ENCODE data around the gene LZTFL1. TPM values are rescaled to one million over a fixed set of nuclear protein-coding genes. Genes with fewer than 3 reads are reported as not detected.

LZTFL1 gene
- total RNA-seq, 1 experiment from 2014 or later, result 21.0 TPM

DNA sequence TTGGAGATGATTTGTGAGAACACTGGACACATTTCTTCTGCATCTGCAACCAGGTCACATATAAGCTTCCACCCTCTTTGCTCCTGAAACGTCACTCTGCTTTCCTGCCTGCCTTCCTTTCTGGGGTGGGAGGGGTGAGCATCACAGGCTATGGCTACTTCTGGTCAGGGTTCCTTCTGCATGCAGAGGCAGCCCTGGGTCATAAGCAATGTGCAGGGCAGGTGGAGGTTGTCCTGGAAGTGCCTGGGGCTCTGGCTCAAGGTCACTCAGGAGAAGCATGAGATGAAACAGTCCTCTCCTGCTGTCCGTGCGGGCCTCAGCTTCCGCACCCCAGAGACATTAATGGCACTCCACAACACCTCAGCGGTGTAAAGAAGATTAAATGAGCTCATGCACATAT is 60.6 kb downstream of the LZTFL1 start:
- no peak overlapping the region for H3K27ac ChIP-seq (ENCODE audit: low read depth, low read length)
- no peak for DNase-seq (ENCODE audit: low read depth, low spot score)
- CTCF ChIA-PET, result no interaction called here
- ATAC-seq, result no peak
- no peak for TF ChIP-seq SP1 (IDR thresholded peaks at IDR 0.05; ENCODE audit: low read depth)
- TF ChIP-seq ZNF274 (IDR thresholded peaks at IDR 0.05; ENCODE audit: low read depth, low read length), result no peak
- no peak for TF ChIP-seq JUND (IDR thresholded peaks at IDR 0.05)
- TF ChIP-seq POLR2A (IDR thresholded peaks at IDR 0.05; ENCODE audit: borderline replicate concordance, extremely low read depth, insufficient read depth, insufficient read length), result no peak
- POLR2A ChIA-PET, result no interaction called here
- no peak overlapping the region for H3K4me3 ChIP-seq (replicated peaks in 1 of 2; ENCODE audit: low read depth in 1 of 2, low read length in 2 of 2)
- BruUV-seq (replicated peaks), result no TSS peak
- no peak overlapping the region for H3K4me2 ChIP-seq (ENCODE audit: low read length)
- intact Hi-C loops (cut with micrococcal nuclease), result no loop called here
- no peaks in the 10 kb centered on the region for H4K20me1 ChIP-seq (ENCODE audit: insufficient read depth)
- peaks cover 0 to 4% of the 10 kb centered on the region in 2 experiments; a peak in 1 of 4 replicates for H3K4me1 ChIP-seq (ENCODE audit: control insufficient read depth in 1 of 2, insufficient read depth in 2 of 2, low read length in 2 of 2)
- H3K9ac ChIP-seq (ENCODE audit: low read length), result no peak overlapping the region
- H3K36me3 ChIP-seq (ENCODE audit: control insufficient read depth in 1 of 2, insufficient read depth in 2 of 2, low read length in 2 of 2), result no peaks in the 10 kb centered on the region
- H3K9me3 ChIP-seq (ENCODE audit: control insufficient read depth in 1 of 2, insufficient read depth in 1 of 2, low read depth in 1 of 2, low read length in 2 of 2), result no peaks in the 10 kb centered on the region
- H2AFZ ChIP-seq (ENCODE audit: low read depth, low read length, poor library complexity, severe bottlenecking), result no peak overlapping the region
- no peaks in the 10 kb centered on the region for H3K79me2 ChIP-seq (ENCODE audit: insufficient read depth, low read length)
- RAD21 ChIA-PET (ENCODE audit: low non-redundant PET in 1 of 2, low total read pairs in 2 of 2, uncharacterized antibody in 2 of 2, unreplicated experiment in 2 of 2), result no interaction called here
- H3K27me3 ChIP-seq (ENCODE audit: insufficient read depth, low read length), result no peaks in the 10 kb centered on the region
- H3K9me2 ChIP-seq (ENCODE audit: insufficient read depth), result no peaks in the 10 kb centered on the region

DNA sequence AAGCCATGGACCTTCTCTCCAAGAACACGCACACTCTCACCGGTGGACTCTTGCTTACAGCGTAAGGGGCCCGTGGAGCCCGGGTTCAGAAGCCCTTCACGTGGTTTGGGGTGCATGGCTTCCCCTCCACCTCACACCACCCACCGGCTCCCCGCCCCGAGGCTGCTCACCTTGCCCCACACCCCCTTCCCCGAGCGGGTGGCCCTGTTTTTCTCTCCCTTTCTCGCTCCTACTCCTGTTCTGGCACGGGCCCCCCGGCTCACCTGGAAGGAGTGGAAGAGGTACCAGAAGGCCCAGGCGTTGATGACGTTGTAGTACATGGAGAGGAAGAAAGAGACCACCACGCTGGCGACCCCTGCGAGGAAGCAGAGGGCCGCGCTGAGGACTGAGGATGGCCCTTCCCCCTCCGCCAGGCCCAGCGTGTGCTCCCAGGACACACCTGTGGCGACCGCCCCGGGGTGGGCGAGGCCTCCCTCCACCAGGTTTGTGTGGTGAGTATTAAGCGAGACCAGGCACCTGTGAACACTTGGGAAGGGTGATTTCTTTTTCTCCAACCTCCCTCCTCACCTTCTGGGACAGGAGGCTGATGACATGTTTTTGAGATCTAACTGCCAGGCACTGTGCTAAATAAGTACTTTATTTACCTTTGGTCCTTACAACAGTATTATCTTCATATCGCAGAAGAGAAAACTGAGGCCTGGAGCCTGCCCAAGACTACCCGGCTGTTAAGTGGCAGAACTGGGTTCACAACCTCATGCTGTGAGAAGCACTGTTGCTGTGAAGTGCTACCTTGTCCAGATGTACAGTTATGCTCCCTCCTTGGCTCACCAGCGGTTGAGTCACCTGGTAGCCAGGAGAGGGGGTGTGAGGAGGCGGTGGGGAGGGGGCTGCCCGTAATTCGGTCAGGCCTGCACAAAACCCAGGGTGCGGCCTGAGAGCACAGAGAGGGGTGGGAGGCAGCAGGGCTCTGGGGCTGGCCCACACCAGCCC is 61.9 kb downstream of the LZTFL1 start:
- ATAC-seq, result no peak
- TF ChIP-seq, protein P1, sequence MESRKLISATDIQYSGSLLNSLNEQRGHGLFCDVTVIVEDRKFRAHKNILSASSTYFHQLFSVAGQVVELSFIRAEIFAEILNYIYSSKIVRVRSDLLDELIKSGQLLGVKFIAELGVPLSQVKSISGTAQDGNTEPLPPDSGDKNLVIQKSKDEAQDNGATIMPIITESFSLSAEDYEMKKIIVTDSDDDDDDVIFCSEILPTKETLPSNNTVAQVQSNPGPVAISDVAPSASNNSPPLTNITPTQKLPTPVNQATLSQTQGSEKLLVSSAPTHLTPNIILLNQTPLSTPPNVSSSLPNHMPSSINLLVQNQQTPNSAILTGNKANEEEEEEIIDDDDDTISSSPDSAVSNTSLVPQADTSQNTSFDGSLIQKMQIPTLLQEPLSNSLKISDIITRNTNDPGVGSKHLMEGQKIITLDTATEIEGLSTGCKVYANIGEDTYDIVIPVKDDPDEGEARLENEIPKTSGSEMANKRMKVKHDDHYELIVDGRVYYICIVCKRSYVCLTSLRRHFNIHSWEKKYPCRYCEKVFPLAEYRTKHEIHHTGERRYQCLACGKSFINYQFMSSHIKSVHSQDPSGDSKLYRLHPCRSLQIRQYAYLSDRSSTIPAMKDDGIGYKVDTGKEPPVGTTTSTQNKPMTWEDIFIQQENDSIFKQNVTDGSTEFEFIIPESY (IDR thresholded peaks at IDR 0.05; ENCODE audit: extremely low read depth, insufficient replicate concordance, low read length), result no peak
- TF ChIP-seq YY1 (IDR thresholded peaks at IDR 0.05; ENCODE audit: extremely low read depth, insufficient replicate concordance, low read depth, low read length), result no peak
- TF ChIP-seq CEBPB (IDR thresholded peaks at IDR 0.05; ENCODE audit: low read depth), result no peak
- TF ChIP-seq, protein P2, sequence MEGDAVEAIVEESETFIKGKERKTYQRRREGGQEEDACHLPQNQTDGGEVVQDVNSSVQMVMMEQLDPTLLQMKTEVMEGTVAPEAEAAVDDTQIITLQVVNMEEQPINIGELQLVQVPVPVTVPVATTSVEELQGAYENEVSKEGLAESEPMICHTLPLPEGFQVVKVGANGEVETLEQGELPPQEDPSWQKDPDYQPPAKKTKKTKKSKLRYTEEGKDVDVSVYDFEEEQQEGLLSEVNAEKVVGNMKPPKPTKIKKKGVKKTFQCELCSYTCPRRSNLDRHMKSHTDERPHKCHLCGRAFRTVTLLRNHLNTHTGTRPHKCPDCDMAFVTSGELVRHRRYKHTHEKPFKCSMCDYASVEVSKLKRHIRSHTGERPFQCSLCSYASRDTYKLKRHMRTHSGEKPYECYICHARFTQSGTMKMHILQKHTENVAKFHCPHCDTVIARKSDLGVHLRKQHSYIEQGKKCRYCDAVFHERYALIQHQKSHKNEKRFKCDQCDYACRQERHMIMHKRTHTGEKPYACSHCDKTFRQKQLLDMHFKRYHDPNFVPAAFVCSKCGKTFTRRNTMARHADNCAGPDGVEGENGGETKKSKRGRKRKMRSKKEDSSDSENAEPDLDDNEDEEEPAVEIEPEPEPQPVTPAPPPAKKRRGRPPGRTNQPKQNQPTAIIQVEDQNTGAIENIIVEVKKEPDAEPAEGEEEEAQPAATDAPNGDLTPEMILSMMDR (IDR thresholded peaks at IDR 0.05 in 2 of 3, conservative IDR thresholded peaks at IDR 0.05 in 1 of 3; ENCODE audit: borderline replicate concordance in 1 of 3, insufficient read depth in 1 of 3, low read depth in 2 of 3, low read length in 2 of 3), result no peak
- TF ChIP-seq ZNF274 (IDR thresholded peaks at IDR 0.05; ENCODE audit: low read depth, low read length), result no peak
- TF ChIP-seq EZH2phosphoT487 (IDR thresholded peaks at IDR 0.05; ENCODE audit: borderline replicate concordance), result no peak
- no peak for TF ChIP-seq CBX3 (IDR thresholded peaks at IDR 0.05; ENCODE audit: low read depth)
- no peak for TF ChIP-seq JUND (IDR thresholded peaks at IDR 0.05)
- TF ChIP-seq, protein P3, sequence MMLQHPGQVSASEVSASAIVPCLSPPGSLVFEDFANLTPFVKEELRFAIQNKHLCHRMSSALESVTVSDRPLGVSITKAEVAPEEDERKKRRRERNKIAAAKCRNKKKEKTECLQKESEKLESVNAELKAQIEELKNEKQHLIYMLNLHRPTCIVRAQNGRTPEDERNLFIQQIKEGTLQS (IDR thresholded peaks at IDR 0.05), result no peak
- TF ChIP-seq RAD21 (IDR thresholded peaks at IDR 0.05; ENCODE audit: low read depth), result no peak
- TF ChIP-seq ELF1 (IDR thresholded peaks at IDR 0.05; ENCODE audit: borderline replicate concordance, low read depth), result no peak
- no peak for TF ChIP-seq FOSL1 (IDR thresholded peaks at IDR 0.05; ENCODE audit: low read depth)
- TF ChIP-seq ZFX (IDR thresholded peaks at IDR 0.05), result no peak
- TF ChIP-seq SRF (IDR thresholded peaks at IDR 0.05; ENCODE audit: low read depth), result no peak
- no peak for TF ChIP-seq EZH2 (IDR thresholded peaks at IDR 0.05)

More for the DNA sequence above, 61.9 kb downstream of the LZTFL1 start:
- Histone ChIP-seq H3K9me3 (ENCODE audit: control insufficient read depth in 1 of 2, insufficient read depth in 1 of 2, low read depth in 1 of 2, low read length in 2 of 2) (no peaks in the 10 kb centered on the region), H3K36me3 (ENCODE audit: control insufficient read depth in 1 of 2, insufficient read depth in 2 of 2, low read length in 2 of 2) (no peaks in the 10 kb centered on the region), H4K20me1 (ENCODE audit: insufficient read depth) (no peaks in the 10 kb centered on the region), H3K9ac (ENCODE audit: low read length) (no peak overlapping the region), H3K4me3 (replicated peaks in 1 of 2; ENCODE audit: low read depth in 1 of 2, low read length in 2 of 2) (no peak overlapping the region), H3K9me2 (ENCODE audit: insufficient read depth) (no peaks in the 10 kb centered on the region), H3K4me1 (ENCODE audit: control insufficient read depth in 1 of 2, insufficient read depth in 2 of 2, low read length in 2 of 2) (peaks cover 0 to 4% of the 10 kb centered on the region in 2 experiments; a peak in 1 of 4 replicates), H3K27me3 (ENCODE audit: insufficient read depth, low read length) (no peaks in the 10 kb centered on the region), H3K79me2 (ENCODE audit: insufficient read depth, low read length) (no peaks in the 10 kb centered on the region), H3K27ac (ENCODE audit: low read depth, low read length) (no peak overlapping the region), H2AFZ (ENCODE audit: low read depth, low read length, poor library complexity, severe bottlenecking) (no peak overlapping the region), H3K4me2 (ENCODE audit: low read length) (no peak overlapping the region)
- ChIA-PET RAD21 (ENCODE audit: low non-redundant PET in 1 of 2, low total read pairs in 2 of 2, uncharacterized antibody in 2 of 2, unreplicated experiment in 2 of 2) (no interaction called here), POLR2A (no interaction called here), CTCF (no interaction called here)
- intact Hi-C loops (cut with micrococcal nuclease), result no loop called here
- no peak for DNase-seq (ENCODE audit: low read depth, low spot score)
- BruUV-seq (replicated peaks), result no TSS peak
